Jurkat, Clone E6-1 (cell line): ENCODE measurements around the gene CAMTA1.

ENCODE experiments used
- DNase-seq: peaks from one replicate; pipeline ENCODE4 v3.0.0-alpha.2; 2011; ENCODE audit warnings: low read depth, low spot score
- H3K4me3 ChIP-seq: 2 replicates; pipeline ENCODE4 v1.5.1; 2011; ENCODE audit warnings: mild to moderate bottlenecking, low read length, control low read depth, moderate library complexity

CAMTA1 gene

GRCh38 chr1:7233646-7234470 lies 448.6 kb downstream of the CAMTA1 start:
- DNase-seq = no peak

DNA sequence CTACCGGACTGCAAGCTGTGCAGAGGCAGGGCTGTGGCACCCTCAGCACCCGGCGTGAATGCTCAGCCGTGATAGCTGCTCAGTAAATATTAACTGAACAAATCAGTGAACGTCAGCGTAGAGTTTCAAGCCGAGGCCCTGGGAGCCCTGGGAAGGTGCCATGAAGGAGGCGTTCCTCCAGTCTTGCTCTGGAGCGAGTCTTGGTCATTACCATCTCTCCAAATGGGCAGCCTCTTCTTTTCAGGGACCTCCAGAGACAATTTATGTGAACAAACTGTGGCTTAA lies 449.2 kb downstream of the CAMTA1 start:
- DNase-seq = no peak
- H3K4me3 ChIP-seq = no peak overlapping the region

More at GRCh38 chr1:7233646-7234470, 448.6 kb downstream of the CAMTA1 start:
- H3K4me3 ChIP-seq = no peak overlapping the region

DNA sequence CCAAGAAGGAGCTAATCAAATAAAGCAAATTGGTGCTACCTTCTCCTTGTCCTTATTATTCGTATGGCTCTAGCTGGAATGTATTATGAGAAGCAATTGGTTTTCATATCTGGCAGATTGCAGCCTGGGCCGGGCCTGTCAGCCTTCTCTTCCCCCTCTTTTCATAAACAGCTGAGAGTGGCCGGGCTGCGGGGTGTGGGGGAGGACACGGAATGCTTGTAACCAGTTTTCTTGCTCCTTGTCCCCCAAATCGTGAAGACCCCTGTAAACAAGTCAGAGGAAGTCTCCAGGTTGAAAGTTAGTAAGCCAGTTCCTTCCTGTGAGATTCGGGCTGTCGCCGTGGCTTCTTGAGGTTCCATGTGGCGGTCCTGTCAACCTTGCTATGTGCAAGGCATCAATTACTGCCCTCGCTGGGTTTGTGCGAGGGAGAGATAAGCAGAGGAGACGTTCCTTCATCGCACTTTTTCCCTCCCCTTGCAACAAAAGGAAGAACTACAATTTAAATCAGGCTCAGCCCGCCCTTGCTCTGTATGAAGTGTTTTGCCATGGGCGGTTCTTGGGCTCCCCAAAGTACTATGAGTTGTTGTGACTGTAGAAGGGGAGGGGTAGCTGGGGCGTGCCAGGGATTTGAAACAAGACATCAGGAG lies 450.7 kb downstream of the CAMTA1 start:
- no peak for DNase-seq
- H3K4me3 ChIP-seq = no peak overlapping the region

DNA sequence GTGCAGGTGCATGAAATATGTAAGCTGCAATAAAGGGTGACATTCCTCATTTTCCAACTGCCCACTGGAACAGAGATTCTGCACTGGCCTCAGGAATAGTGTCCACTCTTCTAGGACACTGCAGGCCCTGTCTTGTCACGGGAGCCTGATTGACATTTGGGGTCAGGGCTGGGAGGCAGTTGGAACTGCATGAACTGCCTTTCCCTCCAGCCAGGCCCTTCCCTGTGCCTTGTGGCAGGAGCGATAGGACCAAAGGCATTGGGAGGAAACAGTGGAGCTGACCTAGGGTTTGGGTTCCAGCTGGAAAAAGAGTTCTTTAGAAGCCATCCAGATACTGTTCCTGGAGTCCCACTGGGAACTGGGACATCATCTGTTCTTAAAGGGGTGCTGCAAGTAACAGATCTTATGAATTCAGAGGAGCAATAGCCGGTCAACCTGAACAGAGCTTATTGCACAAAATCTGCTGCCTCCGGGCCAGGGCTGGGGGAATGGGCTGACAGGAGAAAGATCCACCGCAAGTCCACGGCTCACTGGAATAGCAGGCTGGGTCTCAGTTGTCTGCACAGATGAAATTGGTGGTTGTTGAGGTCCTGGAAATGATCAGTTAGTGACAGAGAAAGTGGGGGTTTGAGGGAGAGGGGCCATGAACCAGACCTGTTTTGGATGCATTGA lies 451.7 kb downstream of the CAMTA1 start:
- no peak overlapping the region for H3K4me3 ChIP-seq
- no peak for DNase-seq

- H3K4me3 ChIP-seq = no peak overlapping the region
- DNase-seq = no peak
Observed at GRCh38 chr1:7247158-7247557, 461.9 kb downstream of the CAMTA1 start.

DNA sequence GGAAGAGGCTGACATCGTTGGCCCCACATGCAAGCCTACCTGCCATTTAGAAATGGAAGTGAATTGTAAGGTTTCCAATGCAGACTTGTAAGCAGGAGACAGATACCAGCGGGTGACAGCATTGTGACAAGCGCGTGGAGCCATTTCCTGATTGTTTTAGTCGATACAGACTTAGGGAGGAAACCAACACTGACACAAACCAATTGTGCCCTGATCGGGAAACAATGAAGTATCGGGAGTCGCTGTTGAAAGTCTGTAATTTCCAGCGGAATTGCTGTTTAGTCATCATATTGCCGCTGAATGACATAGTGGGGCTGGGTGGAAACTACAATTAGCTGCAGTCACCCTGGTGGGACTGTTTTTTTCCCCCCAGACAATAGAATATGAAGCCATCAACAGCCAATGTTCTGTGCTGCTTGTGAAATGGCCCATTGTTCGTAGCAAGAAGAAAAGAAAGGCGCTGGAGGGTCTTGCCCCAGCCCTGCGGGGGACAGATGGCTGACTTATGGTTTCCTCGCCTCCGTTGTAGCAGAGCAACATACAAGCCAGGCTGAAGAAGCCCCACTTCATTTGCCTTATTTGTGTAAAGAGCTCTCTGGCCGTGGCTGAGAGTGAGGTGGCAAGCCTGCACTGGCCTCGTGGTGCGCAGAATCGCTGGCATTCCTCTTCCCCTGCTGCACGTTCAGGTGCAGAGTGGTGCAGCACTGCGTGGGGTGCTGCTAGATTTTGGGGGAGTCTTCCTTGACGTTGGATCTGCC lies 462.7 kb downstream of the CAMTA1 start:
- DNase-seq = no peak
- H3K4me3 ChIP-seq = no peak overlapping the region

DNA sequence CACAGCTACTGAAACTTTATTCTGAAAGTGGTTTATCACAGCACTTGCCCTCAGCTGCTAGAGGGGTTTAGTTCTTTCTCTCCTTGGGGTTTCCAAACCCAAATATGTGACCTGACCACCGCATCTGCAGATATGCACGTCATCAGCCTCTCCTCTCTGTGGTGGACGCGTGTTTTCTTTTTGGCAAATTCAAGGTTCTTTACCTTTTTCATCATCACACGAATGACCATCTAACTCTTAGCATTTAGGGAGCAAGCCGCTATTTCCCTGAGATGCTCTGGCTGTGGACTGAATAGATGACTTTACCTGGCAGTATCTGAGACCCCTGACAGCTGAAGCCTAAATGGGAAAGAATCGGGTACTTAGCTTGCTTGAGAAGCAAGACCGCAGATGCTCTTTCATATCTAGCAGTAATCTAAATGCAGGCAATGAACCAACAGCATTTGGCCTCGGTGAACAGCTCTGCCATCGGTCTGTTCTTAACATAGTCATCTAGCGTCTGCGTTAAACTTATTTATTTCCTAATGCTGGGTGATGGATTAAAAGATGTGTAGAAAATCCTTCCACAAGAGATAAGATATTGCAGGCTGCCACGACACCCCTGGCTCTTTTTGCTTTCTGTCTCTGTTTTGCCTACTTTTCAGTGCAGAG lies 463.4 kb downstream of the CAMTA1 start:
- DNase-seq = no peak
- no peak overlapping the region for H3K4me3 ChIP-seq

- DNase-seq = no peak
- no peak overlapping the region for H3K4me3 ChIP-seq
Observed at GRCh38 chr1:7249516-7249915, 464.3 kb downstream of the CAMTA1 start.

- H3K4me3 ChIP-seq = no peak overlapping the region
- no peak for DNase-seq
Observed at GRCh38 chr1:7250176-7250575, 464.9 kb downstream of the CAMTA1 start.

GRCh38 chr1:7250597-7251453 lies 465.6 kb downstream of the CAMTA1 start:
- DNase-seq = no peak
- no peak overlapping the region for H3K4me3 ChIP-seq

GRCh38 chr1:7251454-7251800 lies 466.2 kb downstream of the CAMTA1 start:
- H3K4me3 ChIP-seq = no peak overlapping the region
- DNase-seq = no peak

GRCh38 chr1:7252411-7253117 lies 467.3 kb downstream of the CAMTA1 start:
- H3K4me3 ChIP-seq = no peak overlapping the region
- DNase-seq = no peak

DNA sequence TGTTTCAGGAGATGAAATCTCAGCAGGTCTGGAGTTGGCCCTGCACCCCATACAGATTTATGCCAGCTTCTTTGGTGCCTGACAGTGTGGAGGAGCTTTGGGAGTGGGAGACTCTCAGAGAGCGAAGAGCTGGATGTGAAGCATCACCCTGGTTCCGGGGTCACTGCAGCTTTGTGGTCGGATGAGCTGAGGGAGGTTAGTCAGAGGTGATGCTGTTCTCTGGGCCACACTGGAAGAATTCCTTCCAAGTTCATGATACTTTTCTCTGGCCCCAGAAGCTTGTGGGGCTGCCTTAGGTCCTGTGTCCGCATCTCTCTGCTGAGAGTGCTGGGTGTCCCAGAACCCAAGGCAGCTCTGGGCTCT lies 467.8 kb downstream of the CAMTA1 start:
- no peak for DNase-seq
- no peak overlapping the region for H3K4me3 ChIP-seq

GRCh38 chr1:7253988-7254587 lies 468.8 kb downstream of the CAMTA1 start:
- DNase-seq = no peak
- no peak overlapping the region for H3K4me3 ChIP-seq

DNA sequence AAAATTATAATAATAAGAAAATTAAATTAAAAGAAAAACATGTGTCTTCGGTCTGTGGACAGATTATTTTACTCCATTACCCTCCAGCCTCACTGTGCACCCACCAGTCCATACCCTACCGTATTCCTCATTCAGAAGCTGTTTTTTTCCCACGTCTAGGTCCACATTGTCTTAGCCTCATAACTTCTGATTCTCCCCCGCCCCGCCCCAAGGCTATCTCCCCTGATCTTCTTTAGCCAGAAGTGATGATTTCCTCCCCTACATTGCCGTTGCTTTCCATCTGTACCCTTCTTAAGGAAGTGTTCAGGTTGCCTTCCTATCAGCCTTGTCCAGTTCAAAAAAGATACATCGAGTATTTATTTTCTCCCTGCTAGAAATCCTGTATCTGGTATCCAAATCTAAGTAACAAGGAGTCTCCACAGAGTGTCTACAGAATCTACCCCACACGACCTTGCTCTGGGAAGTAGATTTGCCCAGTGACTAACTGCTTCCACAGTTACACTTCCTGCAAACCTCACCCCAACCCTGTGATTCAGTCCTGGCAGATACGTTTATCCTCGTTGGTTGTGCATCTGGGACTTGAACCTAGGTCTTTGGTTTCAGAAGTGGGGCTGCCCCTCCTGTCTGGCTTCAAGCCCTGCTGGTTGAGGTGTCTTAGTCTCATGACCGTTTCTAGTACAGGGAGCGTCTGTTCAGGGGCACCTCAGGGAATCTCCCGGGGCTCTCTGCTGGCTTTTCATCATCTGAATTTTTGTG lies 470.2 kb downstream of the CAMTA1 start:
- DNase-seq = no peak

DNA sequence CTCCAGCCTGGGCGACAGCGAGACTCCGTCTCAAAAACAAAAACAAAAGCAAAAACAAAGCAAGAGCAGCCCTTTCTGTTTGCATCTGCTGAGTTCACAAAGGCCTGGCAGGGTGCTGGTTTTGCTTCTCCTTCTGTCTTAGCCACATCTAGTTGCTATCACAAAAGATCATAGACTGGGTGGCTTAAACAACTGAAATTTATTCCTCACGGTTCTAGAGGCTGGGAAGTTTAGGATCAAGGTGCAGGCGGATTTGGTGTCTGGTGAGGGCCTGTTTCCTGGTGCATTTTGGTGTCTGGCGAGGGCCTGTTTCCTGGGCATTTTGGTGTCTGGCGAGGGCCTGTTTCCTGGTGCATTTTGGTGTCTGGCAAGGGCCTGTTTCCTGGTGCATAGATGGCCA lies 471.3 kb downstream of the CAMTA1 start:
- H3K4me3 ChIP-seq = no peak overlapping the region
- DNase-seq = no peak

More for the DNA sequence above, 470.2 kb downstream of the CAMTA1 start:
- no peak overlapping the region for H3K4me3 ChIP-seq

GRCh38 chr1:7257225-7257624 lies 472.0 kb downstream of the CAMTA1 start:
- no peak for DNase-seq
- H3K4me3 ChIP-seq = no peak overlapping the region
